HCEC 1CT (cell line): ENCODE results near the gene MIPOL1.

Experiments
- DNase-seq: peaks from one replicate; pipeline ENCODE4 v3.0.0-alpha.2; 2017

Gene MIPOL1

DNA sequence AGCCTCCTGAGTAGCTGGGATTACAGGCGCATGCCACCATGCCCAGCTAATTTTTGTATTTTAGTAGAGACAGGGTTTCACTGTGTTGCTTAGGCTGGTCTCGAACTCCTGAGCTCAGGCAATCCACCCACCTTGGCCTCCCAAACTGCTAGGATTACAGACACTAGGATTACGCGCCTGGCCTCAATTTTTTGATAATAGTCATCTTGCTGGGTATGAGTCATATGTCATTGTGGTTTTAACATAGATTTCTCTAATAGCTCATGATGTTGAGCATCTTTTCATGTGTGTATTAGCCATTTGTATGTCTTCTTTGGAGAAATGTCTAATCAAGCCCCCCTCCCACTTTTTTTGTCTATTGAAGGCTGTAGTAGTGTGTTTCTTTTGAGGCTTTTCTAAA is 38.3 kb downstream of the MIPOL1 start:
- peak; percentile 75 for DNase-seq

DNA sequence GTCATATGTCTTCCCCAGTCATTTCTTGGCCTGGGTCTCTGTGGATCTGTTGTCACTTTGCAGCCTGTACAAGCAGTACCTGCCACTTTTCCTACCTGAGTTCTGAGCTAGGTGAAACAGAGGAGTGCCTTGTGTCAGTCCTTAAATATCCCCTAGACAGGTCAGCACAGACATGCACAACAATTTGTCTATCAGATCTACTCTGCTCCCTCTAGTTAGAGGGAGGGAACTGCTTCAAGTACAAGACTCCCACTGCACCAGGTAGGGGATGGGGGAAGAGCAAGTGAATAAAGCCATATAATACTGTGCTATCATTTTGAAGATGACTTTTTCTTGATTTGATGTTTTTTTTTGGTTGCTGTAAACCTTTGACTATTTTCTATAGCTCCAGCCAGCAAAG is 39.4 kb downstream of the MIPOL1 start:
- DNase-seq: no peak

DNA sequence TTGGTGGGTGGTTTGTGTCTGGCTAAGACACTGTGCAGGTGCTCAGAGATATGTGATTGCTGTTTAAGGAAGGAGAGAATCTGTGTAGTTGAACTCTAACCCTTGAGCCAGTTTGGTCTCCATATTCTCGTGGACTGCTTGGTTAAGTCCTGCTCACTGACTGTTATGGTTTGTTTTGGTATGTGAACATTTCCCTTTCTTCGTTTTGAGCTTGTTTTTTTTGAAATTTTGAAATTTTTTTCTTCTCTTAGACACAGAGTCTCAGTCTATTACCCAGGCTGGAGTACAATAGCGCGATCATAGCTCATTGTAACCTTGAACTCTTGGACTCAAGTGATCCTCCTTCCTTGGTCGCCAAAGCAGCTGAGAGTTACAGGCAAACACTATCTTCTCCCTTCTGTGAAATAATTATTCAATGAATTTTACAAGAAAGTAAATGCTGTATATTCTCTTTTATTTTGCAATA is 40.0 kb downstream of the MIPOL1 start:
- DNase-seq: no peak

DNA sequence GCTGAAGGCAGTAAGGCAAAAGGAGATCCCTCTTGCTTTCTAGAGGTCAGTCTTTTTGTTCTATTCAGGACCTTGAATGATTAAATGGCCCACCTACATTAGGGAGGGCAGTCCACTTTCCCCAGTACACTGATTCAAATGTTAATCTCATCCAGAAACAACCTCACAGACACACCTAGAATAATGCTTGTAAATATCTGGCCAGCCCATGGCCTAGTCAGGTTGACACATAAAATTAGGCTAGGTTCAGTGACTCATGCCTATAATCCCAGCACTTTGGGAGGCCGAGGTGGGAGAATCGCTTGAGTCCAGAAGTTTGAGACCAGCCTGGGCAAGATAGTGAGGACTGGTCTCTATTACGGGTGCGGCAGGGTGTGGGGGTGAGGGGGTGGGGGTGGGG is 43.5 kb downstream of the MIPOL1 start:
- DNase-seq: no peak

DNA sequence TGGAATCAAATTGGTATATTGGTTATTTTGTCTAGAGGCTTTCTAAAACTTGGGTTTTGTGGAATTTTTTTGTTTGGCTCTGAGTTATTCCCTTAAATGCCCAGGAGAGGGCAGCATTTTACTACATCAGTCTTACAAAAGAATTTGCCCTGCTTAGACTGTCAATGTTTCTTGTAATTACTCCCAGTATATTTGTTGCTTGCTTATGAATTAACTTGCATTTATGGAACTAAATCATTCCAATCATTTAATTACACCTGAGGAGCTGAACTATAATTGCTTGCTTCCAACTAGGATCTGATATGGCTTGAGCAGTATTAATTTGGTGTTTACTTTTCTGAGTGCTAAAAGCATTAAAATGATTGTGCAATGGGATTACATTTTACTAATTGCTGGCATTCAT is 48.7 kb downstream of the MIPOL1 start:
- DNase-seq: peak; percentile 56

DNA sequence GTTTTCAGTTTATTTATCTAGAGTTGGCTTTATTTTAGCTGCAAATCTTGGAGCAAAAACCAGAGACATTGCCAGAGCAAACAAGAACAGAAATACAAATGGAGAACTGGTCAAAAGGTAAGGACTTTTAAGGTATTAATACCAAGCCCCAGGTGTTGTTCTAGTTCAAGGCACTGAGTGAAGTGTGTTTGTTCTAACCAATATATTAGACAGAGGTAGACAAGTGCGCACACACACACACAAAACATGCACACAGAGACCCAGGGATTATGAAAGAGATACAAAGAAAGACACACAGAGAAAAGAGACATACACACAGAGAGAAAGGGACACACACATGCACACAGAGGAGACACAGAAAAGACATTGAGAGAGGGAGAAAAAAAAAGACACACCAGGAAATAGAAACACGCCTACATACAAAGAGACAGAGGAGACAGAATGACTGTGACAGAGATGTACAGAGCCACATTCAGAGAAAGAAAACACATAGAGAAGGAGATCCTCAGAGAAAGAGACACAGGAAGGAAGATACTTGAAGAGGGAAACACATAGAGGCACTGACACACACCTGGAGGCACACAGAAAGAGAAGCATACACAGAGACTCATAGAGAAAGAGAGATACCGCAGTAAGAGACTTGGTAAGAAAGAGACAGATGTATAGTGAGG is 50.2 kb downstream of the MIPOL1 start:
- no peak for DNase-seq

DNA sequence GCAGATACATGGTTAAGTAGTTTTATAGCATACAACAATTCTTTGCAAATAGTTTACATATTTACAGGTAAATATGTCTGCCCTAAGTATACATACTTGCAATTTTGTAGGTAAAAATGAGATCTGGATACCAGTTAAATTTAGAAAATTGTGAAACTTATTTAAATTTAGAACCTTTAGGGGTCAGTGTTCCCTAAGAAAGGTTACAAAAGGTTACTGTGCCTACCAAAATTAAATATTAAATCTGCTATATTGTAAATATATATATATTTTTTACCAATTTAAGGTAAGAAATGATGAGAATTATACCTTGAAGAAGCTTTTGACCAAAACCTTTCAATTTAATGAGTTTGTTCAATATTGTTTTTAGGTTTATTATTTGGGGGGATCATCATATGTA is 54.0 kb downstream of the MIPOL1 start:
- no peak for DNase-seq

DNA sequence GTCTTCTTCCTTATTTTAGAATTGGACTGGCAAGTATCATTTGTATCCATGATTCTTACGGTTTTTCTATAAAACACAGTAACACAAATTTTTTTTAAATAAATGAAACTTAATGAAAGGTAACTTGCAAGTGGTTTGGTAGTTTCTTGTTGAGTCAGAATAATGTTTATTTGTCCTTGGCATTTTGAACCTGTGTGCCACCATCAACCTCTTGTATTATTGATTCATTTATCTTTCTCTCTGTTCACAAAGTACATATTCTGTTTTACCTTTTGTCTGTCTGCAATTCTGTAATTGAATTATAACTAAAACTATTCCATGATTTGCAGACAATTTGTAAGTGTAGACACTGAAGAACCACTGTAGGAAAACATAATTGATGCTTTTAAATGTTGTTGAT is 54.7 kb downstream of the MIPOL1 start:
- DNase-seq: no peak

DNA sequence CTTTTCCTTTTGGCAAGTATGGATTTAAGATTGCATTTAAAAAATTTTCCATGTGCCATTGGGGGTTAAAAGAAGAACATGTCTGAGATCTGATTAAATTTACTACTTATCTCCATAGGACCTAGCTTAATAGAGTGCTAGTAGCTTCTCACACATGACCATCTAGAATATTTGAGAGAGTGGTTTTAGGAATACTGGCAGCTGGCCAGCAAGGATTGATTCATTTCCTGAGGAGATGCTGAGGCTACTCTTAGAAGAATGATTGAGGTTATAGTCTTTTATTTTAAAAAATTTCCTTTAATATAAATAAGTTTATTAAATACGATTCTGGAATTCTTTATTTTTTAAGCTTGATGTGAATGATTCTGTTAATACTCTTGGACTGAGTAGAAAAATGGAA is 56.2 kb downstream of the MIPOL1 start:
- peak; percentile 72 for DNase-seq

DNA sequence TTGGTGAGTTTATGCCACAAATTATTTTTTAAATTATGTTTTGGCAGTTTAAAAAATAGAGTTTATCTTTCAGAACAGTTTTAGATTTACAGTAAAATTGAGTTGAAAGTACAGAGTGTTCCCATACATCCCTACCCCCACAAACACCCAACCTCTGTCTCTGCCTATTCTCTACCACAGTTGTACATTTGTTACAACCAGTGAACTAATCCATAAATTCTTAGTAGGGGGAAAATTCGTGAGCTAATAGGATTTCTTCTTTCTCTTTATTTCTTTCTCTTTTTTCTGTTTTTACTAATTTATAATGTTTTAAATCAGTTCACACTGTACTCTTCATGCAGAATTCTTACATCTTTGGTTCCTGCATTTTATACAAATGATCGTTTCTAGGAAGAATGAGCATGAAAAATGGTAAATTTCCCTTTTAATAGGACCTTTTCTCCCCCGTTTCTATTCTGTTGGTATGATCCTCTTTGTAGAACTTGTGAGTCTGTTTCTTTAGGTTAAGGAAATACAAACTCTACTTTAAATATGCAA is 56.7 kb downstream of the MIPOL1 start:
- DNase-seq: no peak

DNA sequence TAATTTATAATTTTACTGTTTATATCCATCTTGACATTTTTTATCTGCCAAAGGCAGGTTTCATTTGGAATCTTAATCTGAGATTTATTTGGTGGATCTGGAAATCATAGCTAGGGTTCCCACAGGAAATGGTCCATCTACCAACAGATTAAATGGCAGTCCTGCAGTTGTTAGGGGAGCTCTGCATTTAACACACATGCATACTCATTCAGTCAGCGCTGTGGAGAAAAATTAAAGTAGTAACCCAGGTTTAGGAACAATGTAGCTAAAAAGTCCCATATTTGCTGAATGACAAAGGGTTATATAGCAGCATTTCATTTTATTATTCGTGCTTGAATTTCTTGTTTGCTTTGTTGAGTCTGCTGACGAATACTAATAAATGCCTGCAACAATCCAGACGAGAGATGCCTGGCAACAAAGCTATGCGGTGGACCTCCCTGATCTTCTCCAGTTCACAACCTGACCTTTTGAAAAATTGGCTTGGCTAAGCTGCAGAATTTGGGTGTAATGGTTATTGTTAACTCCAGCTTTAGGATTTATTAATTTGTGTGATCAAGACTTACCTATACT is 59.8 kb downstream of the MIPOL1 start:
- DNase-seq: no peak

DNA sequence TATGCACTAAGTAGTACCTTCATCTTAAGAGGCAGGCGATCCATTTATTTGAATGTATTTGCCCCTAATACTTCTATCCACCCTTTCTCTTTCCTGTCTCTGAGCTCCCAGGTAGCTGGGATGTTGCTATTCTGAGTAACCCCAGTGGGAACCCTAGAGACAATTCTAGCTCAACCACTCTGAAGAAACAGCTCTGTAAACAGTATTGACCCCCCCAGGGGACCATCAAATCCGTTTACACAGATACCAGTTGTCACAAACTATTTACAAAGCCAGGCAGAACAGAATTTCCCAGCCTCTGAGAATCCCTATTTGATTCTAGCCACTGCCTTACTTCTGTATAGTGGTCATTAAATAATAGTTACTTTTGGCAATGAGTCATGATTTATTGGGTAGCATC is 64.9 kb downstream of the MIPOL1 start:
- no peak for DNase-seq

DNA sequence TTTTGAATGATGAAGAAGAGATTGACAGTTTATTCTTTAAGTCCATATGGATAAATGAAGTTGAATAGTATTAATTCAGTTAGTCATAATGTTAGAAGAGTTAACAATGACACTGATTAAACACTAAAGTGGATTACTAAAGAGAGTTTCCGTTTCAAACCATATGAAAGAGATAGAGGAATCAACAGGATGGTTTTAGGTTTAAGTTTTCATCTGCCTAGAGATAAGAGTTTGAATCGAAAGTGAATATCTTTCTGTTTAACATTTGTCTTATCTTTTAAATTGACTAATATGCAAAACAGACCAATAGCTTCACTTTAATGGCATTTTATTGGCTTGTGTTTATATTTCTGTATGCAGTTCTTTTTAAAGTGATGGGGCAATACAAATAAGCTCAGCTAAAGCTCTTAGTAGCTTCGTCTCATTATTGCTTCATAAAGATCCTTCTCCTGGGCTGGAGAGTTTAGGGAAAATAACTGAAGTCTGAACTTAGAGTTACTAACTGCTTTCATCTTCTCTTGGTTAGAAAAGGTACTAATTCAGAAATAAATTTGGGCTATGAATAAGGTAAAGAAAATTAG is 66.0 kb downstream of the MIPOL1 start:
- no peak for DNase-seq

DNA sequence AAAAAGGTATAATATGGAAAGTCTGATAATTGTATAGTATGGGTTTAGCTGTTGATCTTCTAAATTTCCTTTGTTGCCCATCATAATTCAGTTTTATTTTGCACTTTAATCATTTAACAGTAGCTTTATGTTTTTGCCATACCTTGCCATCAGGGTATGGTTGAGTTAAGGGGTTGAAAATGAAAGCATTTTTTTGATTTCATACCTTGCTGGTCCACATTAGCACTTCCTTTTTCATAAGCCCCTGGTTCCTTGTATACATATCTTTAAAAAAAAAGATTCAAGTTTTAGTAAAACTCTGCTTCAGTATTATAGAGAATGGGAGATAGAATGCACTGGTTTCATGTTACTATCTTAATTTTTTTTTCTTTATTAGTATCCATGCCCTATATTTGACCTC is 71.1 kb downstream of the MIPOL1 start:
- DNase-seq: no peak

DNA sequence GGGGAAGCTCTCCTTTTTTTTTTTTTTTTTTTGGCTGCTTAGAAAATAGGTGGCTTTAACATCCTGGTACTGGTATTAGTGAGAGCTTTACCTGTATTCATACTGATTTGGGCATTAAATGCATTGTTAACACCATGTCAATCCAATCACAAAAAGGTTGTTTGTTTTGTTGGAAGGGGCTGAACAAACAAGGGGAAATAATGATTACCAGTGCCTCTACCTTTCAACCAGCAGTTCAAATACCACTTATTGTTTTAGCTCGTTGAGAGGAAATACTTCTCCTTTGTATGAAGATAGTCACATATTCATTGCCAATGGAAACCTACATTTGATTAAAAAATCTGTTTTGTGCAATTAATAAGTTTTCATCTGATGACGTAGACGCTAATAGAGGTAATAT is 72.9 kb downstream of the MIPOL1 start:
- DNase-seq: no peak

DNA sequence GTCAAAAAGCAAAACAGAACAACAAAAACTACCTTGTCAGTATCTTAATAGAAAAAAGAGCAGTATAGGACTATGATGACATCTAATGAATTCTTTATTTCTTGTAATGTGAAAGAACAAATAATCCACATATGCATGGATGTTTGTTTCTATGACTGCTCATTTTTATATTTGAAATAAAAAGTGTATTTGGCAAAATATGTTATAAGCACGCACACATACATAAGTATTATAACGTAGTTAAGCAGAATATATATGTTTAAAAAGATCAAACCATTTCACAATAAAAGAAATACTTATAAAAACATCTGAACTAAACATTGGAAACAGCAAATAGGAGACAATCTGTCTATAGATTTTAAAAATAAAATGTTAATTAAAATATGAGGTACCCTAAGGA is 74.8 kb downstream of the MIPOL1 start:
- DNase-seq: no peak

DNA sequence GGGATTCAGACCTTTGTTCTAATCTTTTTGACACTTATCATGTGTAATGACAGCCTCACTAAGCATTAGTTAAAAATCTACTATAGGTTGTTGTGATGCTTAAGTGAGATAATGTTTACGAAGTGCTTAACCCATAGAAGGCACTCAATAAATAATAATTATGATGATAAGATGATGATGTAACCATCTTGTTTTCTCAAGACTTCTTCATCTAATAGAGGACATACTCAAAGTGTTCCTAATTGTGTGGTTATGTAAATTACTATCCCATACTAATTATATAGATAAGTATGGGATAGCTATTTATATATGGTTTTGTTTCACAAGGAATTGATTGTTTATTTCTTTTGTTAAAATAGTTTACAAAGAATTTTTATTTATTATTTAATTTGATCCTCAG is 76.9 kb downstream of the MIPOL1 start:
- DNase-seq: no peak

DNA sequence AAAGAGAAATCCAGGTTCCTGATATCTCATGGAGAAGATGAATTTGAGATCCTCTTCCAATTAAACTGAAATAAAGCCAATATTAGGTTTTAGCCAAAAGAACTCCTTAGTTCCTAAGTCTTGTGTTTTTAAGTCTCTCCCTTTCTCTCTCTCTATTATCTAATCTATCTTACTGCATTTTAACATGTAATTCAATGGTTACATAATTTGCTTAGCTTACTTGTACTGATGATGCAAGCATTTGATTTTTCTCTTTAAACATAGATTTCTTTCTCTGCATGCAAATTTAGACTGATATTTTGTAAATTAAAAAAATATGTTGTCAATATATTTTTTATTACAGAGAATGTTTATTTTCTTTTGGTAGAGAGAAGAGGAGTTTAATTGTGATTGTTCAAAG is 78.2 kb downstream of the MIPOL1 start:
- DNase-seq: no peak

DNA sequence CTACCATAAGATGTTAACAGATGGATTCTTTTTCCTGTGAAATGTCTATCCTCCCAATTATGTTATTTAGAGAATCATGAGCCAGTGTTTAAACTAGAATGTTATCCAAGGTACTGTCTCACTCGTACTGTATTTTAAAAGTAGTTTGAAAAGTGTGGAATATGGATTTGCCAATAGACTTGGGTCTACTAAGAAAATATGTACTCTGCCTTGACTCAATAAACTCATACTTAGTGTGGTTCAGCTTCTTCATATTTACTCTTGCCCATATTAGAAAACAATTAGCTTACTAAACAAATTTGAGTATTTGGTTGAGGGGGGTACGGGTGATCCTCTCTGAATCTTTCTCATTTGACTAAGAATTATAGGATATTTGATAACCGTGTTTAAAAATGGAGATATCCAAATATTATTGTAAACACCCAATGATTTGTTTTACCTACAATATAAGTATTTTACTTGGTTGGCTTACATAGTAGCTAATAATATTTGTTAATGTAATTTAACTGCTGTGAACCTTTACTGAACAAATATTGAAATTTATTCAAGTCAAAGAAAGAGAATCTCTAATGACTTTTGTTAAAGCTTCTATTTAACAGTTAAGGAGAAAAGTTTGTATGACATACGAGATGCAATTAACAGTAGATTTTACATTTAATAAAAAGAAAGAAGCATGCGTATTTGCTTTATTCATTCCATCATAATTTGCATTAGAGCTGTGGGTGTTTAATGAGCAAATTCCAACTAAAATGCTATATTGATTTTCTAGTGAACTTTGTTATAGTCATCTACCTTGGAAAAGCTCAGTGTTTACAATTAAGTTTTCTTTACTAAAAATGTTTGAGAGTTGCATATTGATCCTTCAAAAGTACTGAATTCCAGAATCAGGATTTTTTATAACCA is 81.2 kb downstream of the MIPOL1 start:
- no peak for DNase-seq

DNA sequence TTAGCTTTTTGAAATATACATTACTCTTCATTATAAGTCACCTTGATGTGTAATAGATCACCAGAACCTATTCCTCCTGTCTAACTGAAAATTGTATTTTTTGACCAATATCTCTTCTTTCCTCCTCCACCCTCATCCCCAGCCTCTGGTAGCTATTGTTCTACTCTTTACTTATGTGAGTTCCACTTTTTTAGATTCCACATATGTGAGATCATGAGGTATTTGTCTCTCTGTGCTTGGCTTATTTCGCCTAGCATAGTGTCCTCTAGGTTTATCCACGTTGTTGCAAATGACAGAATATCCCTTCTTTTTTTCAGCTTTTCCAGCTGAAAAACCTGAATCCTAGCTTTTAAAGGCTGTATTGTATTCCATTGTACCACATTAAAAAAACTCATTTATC is 82.1 kb downstream of the MIPOL1 start:
- no peak for DNase-seq

DNA sequence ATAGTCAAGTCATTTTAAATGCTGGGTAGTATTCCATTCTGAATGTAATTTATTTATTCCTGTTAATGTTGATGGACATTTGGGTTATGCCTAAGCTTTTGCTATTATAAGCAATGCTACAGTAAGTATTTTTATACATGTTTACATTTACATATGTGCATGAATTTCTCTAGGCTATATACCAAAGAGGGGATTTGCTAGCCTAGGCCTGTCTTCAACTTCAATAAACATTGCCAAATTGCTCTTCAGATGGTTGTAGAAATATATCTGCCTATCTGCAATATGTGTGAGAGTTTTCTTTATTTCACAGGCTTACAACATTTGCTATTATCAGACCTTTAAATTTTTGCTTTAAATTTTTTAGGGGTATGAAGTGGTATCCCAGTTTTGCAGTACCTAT is 87.0 kb downstream of the MIPOL1 start:
- DNase-seq: no peak

DNA sequence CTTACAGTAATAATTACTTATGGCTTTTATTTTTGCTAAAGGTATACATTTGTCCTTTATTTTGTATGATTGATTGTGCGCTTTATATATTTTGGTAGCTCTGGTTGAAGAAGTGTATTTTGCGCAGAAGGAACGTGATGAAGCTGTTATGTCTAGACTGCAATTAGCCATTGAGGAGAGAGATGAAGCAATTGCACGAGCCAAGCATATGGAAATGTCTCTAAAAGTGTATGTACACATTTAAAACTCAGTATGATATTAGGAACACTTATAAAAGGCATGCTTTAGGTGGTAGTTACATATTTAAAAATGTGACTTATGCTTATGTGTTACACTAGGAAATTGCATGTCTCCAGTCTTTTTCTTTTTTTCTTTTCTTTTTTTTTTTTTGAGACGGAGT is 87.5 kb downstream of the MIPOL1 start:
- no peak for DNase-seq

DNA sequence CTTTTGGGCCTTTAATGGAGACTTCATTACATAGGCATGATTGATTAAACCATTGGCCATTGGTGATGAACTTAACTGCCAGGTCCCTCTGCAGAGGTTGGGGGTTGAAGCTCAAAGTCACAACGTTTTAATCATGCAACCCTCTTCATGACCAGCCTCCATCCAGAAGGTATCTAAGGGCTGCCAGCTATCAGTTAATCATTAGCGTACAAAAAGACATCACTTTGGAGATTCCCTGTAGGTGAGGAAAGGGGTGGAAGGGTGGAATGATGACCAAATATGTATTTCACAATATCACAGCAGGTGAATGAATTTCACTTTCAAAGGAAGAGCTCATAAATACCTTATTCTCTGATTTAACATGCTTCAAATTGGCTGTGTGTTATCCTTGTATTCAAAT is 92.0 kb downstream of the MIPOL1 start:
- DNase-seq: no peak
